Stimulated activated CD4-positive, alpha-beta T cell treated with anti-CD3 and anti-CD28 coated beads, Interleukin-12 subunit alpha, Interleukin-12 subunit beta, amount 100 ng/mL, for 4 hours (primary cell): ENCODE data around the gene ITGA7.

ENCODE experiments used
- DNase-seq: peaks from one replicate; pipeline ENCODE4 v3.0.0-alpha.2; 2020

ITGA7 gene

GRCh38 chr12:55699471-55700055, 8.1 kb downstream of the ITGA7 start:
- no peak for DNase-seq

DNA sequence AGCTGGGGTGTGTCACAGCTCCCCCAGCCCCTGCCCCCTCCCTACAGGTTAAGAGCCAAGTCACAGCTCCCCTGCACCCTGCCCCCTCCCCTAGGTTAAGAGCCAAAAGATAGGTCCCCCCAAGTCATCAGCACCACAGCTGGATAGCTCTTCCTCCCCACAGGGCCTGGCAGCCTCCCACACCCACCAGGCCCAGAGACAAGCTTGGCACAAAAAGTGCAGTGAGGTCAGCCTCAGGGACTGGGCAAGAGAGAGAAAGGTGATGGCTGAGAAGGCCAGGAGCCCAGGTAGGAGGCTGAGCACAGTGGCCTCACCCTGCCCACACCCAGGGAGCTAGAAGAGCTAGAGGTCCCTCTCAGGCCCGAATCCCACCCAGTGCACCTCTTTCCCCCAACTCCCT, 8.7 kb downstream of the ITGA7 start:
- no peak for DNase-seq

DNA sequence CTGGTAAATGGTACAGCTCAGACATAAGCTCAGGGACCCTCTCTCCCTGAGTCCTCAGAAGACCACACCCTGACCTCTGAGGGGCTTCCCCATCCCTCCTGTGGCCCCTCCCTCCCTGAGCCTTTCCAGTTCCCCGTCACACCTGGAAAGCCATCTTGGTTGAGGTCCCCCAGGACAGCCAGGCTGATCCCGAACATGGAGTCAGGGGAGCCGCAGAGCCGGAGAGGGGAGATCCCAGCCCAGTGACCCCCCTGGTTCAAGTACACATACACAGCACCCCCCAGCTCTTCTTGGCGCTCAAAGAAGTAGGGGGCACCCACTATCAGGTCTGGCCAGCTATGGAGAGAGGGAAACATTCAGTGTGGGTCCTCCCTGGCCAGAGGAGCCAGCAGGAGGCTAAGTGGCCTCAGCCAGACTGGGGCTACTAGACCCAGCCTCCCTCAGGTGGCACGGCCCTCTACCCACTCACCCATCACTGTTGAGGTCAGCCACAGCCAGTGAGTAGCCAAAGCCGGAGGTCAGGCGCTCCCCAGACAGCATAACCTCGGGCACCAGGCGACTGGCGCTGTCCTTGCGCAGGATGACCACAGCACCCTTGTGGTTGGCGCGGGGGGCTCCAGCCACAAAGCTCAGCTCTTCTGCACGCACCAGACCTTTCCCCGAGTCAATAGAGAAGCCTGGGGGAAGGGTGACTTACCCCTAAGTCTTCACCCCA, 9.3 kb downstream of the ITGA7 start:
- DNase-seq, result no peak

GRCh38 chr12:55697686-55698085, 10.0 kb downstream of the ITGA7 start:
- no peak for DNase-seq

GRCh38 chr12:55696796-55697462, 10.8 kb downstream of the ITGA7 start:
- no peak for DNase-seq

- no peak for DNase-seq
Observed at GRCh38 chr12:55696141-55696540, 11.6 kb downstream of the ITGA7 start.

DNA sequence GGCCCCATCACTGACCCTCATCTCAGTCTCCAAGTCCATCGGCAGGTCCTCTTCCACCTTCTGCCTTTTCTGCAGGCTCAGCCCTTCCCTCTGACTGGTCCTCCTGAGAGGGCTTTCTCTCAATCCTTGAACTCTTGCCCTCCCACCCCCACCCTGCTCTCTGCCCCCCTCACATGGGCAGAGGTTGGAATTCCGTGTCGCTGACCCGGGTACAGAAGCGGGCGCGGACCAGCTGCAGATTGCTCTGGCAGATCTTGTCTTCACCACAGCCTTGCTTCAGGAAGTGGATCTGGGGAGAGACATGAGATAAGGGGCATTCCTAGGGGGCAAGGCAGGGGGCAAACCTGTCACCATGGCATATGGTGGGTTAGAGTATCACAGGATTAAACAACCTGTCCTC, 12.4 kb downstream of the ITGA7 start:
- no peak for DNase-seq

DNA sequence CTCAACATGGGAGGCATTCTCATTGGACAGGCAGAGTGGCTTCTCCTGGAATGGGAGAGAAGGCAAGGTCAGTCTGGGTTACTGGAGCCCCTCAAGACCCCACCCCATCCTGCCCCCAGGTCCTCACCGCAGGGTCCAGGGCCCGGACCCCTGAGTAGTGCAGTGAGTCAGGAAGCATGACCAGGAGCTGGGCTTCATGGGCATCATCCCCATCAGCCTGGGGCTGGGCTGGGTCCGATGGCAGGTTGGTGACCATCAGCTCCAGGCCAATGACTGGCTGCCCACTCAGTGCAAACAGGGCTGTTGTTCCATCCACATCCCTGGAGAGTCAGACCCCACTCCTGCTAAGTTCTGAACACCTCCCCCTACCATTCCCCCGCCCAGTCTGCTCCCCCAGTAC, 13.1 kb downstream of the ITGA7 start:
- no peak for DNase-seq

- DNase-seq, result no peak
Observed at GRCh38 chr12:55694188-55694515, 13.6 kb downstream of the ITGA7 start.

DNA sequence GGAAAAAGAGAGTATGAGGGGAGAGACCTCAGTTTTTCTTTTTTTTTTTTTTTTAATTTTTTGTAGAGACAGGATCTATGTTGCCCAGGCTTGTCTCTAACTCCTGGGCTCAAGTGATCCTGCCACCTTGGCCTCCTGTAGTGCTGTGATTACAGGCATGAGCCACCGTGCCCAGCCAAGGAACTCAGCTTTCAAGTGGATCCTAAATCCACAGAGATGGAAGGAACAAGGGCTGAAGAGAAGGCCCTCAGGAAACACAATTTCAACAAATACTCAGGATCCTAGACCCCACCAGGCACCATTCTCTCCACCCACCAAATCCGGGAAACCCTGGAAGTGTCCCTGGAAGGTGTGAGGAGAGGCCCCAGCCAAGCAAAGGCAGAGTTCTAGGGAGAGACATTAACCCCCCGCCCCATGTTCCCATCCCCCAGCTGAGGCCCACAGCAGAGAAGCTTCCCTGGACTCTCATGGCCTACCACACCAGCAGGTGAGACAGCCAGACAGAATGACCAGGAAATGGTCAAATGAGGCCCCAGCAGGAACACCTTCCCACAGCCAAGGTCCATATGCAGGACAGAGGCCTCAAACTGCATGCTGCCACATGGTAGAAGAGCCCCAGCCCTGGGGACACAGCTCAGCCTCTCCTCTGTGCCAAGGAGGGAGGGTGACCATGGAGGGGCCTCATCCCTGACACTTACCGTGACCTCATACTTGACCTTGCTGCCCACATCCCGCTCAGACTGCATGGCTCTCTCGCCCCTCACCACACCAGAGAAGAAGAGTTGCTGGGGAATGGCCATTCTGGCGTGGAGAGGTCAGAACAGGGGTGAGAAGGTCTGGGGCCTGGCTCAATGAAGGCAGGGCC, 14.1 kb downstream of the ITGA7 start:
- no peak for DNase-seq

DNA sequence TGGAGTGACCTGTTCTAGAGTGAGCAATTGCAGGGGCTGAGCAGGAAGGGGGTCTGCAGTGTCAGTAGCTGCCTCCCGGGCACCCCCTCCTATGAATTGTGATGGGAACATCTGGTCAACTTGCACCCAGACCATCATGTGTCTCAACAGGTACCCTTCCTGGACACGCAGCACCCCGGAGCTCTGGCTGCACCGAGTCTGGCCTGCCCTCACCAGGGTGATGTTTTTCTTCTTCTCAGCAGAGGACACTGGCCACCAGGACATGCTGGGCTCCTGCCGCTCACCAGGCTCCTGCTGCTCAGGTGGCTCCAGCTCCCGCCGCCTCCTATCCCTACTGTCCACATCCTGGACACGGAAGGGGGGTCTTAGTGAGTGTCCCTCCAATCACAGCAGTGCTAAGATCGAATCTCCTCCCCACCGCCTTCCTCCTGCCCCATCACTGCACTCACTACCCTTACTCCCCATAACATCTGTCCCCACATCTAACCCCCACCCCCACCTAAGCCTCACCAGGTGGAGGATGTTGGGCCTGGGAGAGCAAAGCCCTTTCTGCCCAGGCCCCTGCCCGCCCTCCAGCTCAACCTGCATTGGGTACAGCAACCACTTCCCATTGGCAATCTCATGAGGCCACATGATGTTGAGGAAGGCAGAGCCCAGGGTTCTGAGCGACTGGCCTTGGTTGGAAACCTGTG, 14.9 kb downstream of the ITGA7 start:
- DNase-seq, result no peak

DNA sequence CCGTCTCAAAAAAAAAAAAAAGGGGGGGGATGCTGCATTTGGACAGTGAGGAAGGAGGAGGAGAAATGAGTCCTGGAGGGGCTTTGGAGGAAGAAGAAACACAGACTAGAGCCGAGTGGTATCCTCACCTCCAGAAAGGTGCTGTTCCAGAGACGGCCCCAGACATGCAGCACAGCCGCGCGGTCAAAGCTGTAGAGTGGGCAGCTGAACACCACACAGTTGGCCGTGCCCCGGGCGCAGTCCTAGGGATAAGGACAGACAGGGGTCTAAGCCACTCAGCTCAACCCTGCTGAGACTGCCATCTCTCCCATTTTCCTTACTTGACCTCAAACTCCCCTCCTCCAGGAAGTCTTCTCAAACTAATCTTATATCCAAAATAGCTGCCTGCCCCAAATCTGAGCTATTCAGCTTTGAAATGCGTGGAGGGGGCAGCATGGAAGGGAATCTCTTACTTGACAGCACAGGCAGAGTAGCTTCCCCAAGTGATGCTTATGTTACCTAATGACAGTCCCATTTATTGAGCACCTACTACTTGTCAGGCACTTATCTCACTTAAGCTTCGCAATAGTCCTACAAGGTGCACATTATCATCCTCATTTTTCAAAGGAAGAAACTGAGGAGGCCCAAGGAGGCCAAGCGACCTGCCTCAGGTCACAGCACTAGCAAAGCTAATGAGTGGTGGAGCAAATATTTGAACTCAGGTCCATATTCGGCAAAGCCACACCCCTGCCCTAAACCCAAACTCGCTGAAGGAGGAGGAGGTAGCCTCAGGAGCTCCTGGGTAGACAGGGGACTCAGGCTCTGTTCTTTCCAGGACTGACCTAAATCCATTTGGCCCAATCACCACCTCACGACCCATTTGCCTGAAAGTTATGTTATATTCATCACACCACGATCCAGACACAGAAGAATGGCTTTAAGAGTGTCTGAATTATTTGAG, 18.7 kb downstream of the ITGA7 start:
- DNase-seq, result no peak

- no peak for DNase-seq
Observed at GRCh38 chr12:55687746-55688145, 20.0 kb downstream of the ITGA7 start.

GRCh38 chr12:55686366-55687010, 21.2 kb downstream of the ITGA7 start:
- DNase-seq, result no peak

DNA sequence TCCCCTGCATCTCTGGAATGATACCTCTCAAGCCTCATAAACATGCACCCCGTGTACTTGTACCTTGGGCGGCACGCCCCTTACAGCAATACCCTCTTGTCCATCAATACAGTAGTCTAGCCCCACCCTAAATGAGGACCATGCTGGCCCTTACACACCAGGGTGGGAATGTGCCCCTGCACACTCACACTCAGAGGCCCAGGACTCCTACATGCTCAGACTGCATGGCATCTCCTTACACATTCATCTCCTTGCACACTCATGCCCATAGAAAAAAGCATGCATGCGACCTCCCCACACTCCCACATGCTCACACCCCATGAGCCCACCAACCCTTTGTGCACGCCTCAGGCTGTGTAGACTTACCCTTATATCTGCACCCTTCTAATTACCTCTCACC, 22.0 kb downstream of the ITGA7 start:
- no peak for DNase-seq

DNA sequence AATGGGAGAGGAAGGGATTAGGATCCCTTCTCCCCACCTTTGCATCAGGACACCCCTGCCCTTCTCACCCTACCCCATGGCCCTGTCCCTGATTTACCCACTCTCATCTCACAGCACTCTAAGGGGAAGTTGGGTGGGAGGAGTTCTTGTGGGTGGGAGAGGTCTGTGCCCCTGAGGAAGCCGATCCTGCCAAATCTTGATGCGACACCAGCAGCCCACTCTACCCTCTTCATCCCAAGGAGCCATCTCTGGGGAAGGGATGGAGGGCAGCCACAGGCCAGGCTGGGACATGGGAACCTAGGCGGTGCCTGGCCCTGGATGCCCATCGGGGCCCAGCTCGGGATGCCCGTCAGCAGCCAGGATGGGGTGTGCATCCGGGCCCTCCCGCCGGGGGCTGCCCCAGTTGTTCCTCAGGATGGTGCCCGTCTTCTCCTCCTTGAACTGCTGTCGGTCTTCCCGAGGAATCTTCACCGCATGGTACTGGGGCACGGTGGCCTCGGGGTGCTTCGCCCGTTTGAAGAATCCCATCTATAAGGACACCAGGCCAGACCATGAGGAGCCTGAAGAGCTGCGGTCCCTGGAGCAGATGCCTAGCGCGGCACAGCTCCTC, 22.8 kb downstream of the ITGA7 start:
- DNase-seq, result no peak

DNA sequence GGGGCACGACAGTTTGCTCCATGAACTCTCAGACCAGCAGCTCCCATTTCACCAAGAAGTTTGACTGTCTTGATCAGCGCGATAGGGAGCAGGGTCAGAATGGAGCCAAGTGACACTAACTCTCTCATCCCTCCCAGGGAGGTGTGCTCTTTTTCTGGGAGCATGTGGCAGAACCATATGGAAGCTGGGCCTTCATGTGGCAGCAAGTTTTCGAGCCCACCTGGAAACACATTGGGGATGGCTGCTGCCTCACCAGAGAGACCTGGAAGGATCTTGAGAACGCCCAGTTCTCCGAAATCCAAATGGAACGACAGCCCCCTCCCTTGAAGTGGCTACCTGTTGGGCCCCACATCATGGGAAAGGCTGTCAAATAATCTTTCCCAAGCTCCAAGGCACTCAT, 24.0 kb downstream of the ITGA7 start:
- DNase-seq, result no peak

- no peak for DNase-seq
Observed at GRCh38 chr12:55682087-55682796, 25.5 kb downstream of the ITGA7 start.

GRCh38 chr12:55681142-55682077, 26.3 kb downstream of the ITGA7 start:
- DNase-seq, result no peak
